Measurements from ENCODE around the gene PAX2.

The PAX2 gene

DNA sequence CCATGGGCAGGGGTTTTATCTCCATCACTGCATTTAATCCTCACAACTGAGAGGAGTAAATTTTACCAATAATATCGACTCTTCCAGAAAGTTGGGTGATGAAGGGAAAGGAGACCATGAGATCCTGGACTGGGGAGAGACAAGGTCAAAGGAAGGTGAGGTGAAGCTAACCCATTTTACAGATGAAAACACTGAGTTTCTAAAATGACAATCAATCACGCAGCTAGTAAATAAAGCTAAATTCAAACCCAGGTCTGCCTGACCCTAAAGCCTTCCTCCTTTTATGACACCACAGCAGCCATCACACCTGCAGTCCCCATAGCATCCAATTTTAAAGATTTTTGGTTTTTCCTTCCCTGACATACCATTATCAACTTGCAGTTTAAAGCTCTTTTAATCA is 103.4 kb downstream of the PAX2 start:
- no peaks in the 10 kb centered on the region; the same call in 1 of the 2 replicates for H3K27me3 ChIP-seq (ENCODE audit: control insufficient read depth, insufficient read depth, low read length)
- no peak for DNase-seq (ENCODE audit: low read depth, low spot score)
- no peaks in the 10 kb centered on the region for H3K9me3 ChIP-seq (ENCODE audit: control insufficient read depth, insufficient read depth, low read length)
- no peaks in the 10 kb centered on the region for H3K36me3 ChIP-seq (ENCODE audit: control insufficient read depth, insufficient read depth, low read length)
- H3K4me3 ChIP-seq (ENCODE audit: low read length), result no peak overlapping the region
- H3K4me1 ChIP-seq (ENCODE audit: control insufficient read depth, insufficient read depth, low read length), result no peaks in the 10 kb centered on the region
- WGBS (ENCODE audit: insufficient coverage, insufficient read length), result no CpG with 5 or more reads among the region's 2 CpGs
- no peak overlapping the region for H3K27ac ChIP-seq (ENCODE audit: low read length)

DNA sequence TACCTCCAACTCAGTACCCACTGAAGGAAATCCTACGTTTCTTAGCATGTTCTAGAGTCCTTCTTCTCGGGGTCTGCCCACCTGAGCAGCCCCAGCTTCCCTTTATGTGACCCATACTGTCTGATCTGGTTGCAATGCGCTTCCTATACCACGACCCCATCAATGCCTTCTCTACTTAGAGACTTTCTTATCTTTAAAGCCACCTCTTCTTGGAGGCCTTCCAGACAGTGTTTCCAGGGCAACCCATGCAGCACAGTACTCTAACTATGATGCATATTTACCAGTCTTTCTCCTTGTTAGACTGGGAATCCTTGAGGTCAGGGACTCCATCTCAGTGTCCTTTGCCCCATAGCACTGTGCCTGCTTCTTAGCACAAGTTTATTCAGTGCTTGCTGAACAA is 112.9 kb downstream of the PAX2 start:
- no CpG with 5 or more reads among the region's 4 CpGs for WGBS (ENCODE audit: insufficient coverage, insufficient read length)

DNA sequence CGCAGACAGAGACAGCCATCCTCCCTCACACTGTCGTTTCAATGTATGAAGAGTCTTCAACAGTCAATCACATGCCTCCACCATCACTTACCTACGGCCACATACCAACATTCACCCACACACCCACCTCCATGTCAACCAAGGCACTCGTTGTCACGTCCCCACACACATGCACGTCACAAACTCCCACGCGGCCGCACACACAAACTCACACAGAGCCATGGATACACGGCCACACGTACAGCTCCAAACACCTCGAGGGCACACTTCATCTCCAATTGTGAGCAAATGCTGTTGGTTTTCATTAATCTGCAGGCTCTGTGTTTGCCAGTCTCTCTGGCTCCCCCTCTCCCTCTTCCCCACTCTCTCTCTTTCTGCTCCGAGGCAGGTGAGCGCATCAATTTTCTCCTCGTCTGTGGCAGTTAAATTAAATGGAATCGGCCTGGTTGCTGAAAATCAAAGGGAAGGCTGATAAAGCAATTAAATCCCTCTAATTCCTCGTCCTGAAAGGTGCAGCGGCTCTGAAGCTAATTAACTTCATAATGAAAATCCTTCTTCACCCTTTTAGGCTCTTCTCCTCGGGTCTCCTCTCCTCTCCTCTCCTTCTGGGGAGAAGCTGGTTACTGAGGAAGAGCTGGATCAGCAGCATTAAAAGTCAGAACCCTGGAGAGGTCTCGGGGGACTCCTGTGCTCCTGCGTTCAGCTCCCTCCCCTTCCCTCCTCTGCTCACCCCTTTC is 113.5 kb downstream of the PAX2 start:
- H3K4me3 ChIP-seq (ENCODE audit: low read length), result no peak overlapping the region
- no CpG with 5 or more reads among the region's 21 CpGs for WGBS (ENCODE audit: insufficient coverage, insufficient read length)
- H3K36me3 ChIP-seq (ENCODE audit: control insufficient read depth, insufficient read depth, low read length), result no peaks in the 10 kb centered on the region
- H3K4me1 ChIP-seq (ENCODE audit: control insufficient read depth, insufficient read depth, low read length), result no peaks in the 10 kb centered on the region
- no peaks in the 10 kb centered on the region for H3K9me3 ChIP-seq (ENCODE audit: control insufficient read depth, insufficient read depth, low read length)
- H3K27me3 ChIP-seq (ENCODE audit: control insufficient read depth, insufficient read depth, low read length), result no peaks in the 10 kb centered on the region
- DNase-seq (ENCODE audit: low read depth, low spot score), result no peak
- H3K27ac ChIP-seq (ENCODE audit: low read length), result no peak overlapping the region

More for the DNA sequence above, 112.9 kb downstream of the PAX2 start:
- no peak overlapping the region for H3K27ac ChIP-seq (ENCODE audit: low read length)
- no peaks in the 10 kb centered on the region for H3K9me3 ChIP-seq (ENCODE audit: control insufficient read depth, insufficient read depth, low read length)
- no peaks in the 10 kb centered on the region for H3K4me1 ChIP-seq (ENCODE audit: control insufficient read depth, insufficient read depth, low read length)
- no peak for DNase-seq (ENCODE audit: low read depth, low spot score)
- no peaks in the 10 kb centered on the region for H3K27me3 ChIP-seq (ENCODE audit: control insufficient read depth, insufficient read depth, low read length)
- H3K4me3 ChIP-seq (ENCODE audit: low read length), result no peak overlapping the region
- no peaks in the 10 kb centered on the region for H3K36me3 ChIP-seq (ENCODE audit: control insufficient read depth, insufficient read depth, low read length)

DNA sequence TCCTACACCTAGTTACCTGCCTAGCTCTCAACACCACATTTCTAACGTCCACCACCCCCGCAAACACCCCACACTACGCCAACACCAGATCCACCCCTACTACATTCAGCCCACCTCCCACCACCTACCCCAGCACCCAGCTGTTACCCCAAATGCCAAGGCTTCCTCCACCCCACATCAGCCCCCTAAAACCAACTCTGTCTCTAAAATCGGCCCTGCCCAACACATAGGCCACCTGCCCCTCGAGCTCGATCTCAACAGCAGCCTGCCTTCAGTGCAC is 114.0 kb downstream of the PAX2 start:
- no peak overlapping the region for H3K4me3 ChIP-seq (ENCODE audit: low read length)
- no peak overlapping the region for H3K27ac ChIP-seq (ENCODE audit: low read length)
- H3K27me3 ChIP-seq (ENCODE audit: control insufficient read depth, insufficient read depth, low read length), result no peaks in the 10 kb centered on the region
- no peak for DNase-seq (ENCODE audit: low read depth, low spot score)
- H3K9me3 ChIP-seq (ENCODE audit: control insufficient read depth, insufficient read depth, low read length), result no peaks in the 10 kb centered on the region
- 100% methylated on average over 3 of the region's 6 CpGs for WGBS (ENCODE audit: insufficient coverage, insufficient read length)
- H3K4me1 ChIP-seq (ENCODE audit: control insufficient read depth, insufficient read depth, low read length), result no peaks in the 10 kb centered on the region
- no peaks in the 10 kb centered on the region for H3K36me3 ChIP-seq (ENCODE audit: control insufficient read depth, insufficient read depth, low read length)

DNA sequence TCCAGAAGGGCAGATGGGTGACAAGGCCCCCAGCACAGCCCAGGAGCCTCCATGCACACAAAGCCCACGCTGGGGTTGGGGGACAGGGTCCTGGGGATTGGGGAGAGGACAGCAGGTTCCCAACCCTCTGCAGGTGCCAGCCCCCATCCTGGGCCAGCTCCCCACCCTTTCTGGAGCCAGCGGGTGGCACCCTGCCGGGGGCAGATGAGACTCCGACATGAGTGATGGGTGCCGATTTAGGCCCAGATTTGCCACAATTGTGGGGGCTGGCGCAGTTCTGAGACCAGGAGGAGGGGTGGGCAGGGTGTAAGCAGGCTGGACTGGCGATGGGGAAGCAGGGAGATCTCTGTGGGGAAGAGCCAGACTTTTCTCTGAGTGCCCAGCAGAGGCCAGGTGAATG is 118.1 kb downstream of the PAX2 start:
- peaks cover 10% of the 10 kb centered on the region; the same call in 1 of the 2 replicates for H3K27me3 ChIP-seq (ENCODE audit: control insufficient read depth, insufficient read depth, low read length)
- H3K4me1 ChIP-seq (ENCODE audit: control insufficient read depth, insufficient read depth, low read length), result no peaks in the 10 kb centered on the region
- no peak for DNase-seq (ENCODE audit: low read depth, low spot score)
- H3K36me3 ChIP-seq (ENCODE audit: control insufficient read depth, insufficient read depth, low read length), result no peaks in the 10 kb centered on the region
- no peaks in the 10 kb centered on the region for H3K9me3 ChIP-seq (ENCODE audit: control insufficient read depth, insufficient read depth, low read length)
- H3K27ac ChIP-seq (ENCODE audit: low read length), result no peak overlapping the region
- WGBS (ENCODE audit: insufficient coverage, insufficient read length), result no CpG with 5 or more reads among the region's 7 CpGs
- no peak overlapping the region for H3K4me3 ChIP-seq (ENCODE audit: low read length)

- Histone ChIP-seq H3K9me3 (ENCODE audit: control insufficient read depth, insufficient read depth, low read length) (no peaks in the 10 kb centered on the region), H3K4me3 (ENCODE audit: low read length) (no peak overlapping the region), H3K27me3 (ENCODE audit: control insufficient read depth, insufficient read depth, low read length) (peaks cover 10% of the 10 kb centered on the region; the same call in 1 of the 2 replicates), H3K27ac (ENCODE audit: low read length) (no peak overlapping the region), H3K4me1 (ENCODE audit: control insufficient read depth, insufficient read depth, low read length) (no peaks in the 10 kb centered on the region), H3K36me3 (ENCODE audit: control insufficient read depth, insufficient read depth, low read length) (no peaks in the 10 kb centered on the region)
- DNase-seq (ENCODE audit: low read depth, low spot score), result no peak
- WGBS (ENCODE audit: insufficient coverage, insufficient read length), result no CpG with 5 or more reads among the region's 24 CpGs
Observed at GRCh38 chr10:100864036-100864885, 118.9 kb downstream of the PAX2 start.

- DNase-seq (ENCODE audit: low read depth, low spot score), result no peak
- WGBS (ENCODE audit: insufficient coverage, insufficient read length), result no CpG with 5 or more reads among the region's 4 CpGs
- Histone ChIP-seq H3K27ac (ENCODE audit: low read length) (no peak overlapping the region), H3K9me3 (ENCODE audit: control insufficient read depth, insufficient read depth, low read length) (no peaks in the 10 kb centered on the region), H3K36me3 (ENCODE audit: control insufficient read depth, insufficient read depth, low read length) (no peaks in the 10 kb centered on the region), H3K4me1 (ENCODE audit: control insufficient read depth, insufficient read depth, low read length) (no peaks in the 10 kb centered on the region), H3K4me3 (ENCODE audit: low read length) (no peak overlapping the region), H3K27me3 (ENCODE audit: control insufficient read depth, insufficient read depth, low read length) (peaks cover 10% of the 10 kb centered on the region; the same call in 1 of the 2 replicates)
Observed at GRCh38 chr10:100864978-100865377, 119.6 kb downstream of the PAX2 start.

GRCh38 chr10:100866010-100866409 is 120.6 kb downstream of the PAX2 start:
- Histone ChIP-seq H3K27me3 (ENCODE audit: control insufficient read depth, insufficient read depth, low read length) (peaks cover 10% of the 10 kb centered on the region; the same call in 1 of the 2 replicates), H3K4me1 (ENCODE audit: control insufficient read depth, insufficient read depth, low read length) (no peaks in the 10 kb centered on the region), H3K27ac (ENCODE audit: low read length) (no peak overlapping the region), H3K36me3 (ENCODE audit: control insufficient read depth, insufficient read depth, low read length) (no peaks in the 10 kb centered on the region), H3K4me3 (ENCODE audit: low read length) (no peak overlapping the region), H3K9me3 (ENCODE audit: control insufficient read depth, insufficient read depth, low read length) (no peaks in the 10 kb centered on the region)
- WGBS (ENCODE audit: insufficient coverage, insufficient read length), result no CpG with 5 or more reads among the region's 7 CpGs
- DNase-seq (ENCODE audit: low read depth, low spot score), result no peak

DNA sequence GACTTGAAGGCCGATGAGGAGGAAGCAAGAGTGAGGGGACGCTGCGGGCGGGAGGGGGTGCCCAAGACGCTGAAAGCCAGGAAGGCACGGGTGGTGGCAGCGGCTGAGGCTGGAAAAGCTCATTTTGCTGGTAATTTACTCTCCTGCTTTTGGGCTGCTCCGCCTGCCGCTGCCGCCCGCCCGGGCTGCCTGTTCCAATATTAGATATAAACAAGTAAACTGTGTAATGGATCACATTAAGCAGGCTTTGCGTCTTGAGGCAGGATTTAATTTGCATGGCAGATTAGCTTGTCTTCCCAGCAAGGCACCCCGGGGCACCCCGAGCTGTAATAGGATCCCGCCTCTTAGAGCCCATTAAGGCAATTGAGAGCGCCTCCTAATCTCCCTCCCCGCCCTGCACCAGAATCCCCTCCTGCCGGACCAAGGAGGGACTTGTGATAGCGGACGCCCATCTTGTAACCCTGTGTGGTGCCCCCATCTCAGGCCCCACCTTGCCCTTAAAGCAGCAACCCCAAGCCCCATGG is 121.3 kb downstream of the PAX2 start:
- peak; percentile 31 for DNase-seq (ENCODE audit: low read depth, low spot score)
- peaks cover 10% of the 10 kb centered on the region; the same call in 1 of the 2 replicates for H3K27me3 ChIP-seq (ENCODE audit: control insufficient read depth, insufficient read depth, low read length)
- no peaks in the 10 kb centered on the region for H3K4me1 ChIP-seq (ENCODE audit: control insufficient read depth, insufficient read depth, low read length)
- no CpG with 5 or more reads among the region's 21 CpGs for WGBS (ENCODE audit: insufficient coverage, insufficient read length)
- no peaks in the 10 kb centered on the region for H3K9me3 ChIP-seq (ENCODE audit: control insufficient read depth, insufficient read depth, low read length)
- no peaks in the 10 kb centered on the region for H3K36me3 ChIP-seq (ENCODE audit: control insufficient read depth, insufficient read depth, low read length)
- peak overlapping the region; percentile 5; the same call in 1 of the 2 replicates for H3K4me3 ChIP-seq (ENCODE audit: low read length)
- H3K27ac ChIP-seq (ENCODE audit: low read length), result no peak overlapping the region

- no CpG with 5 or more reads among the region's 8 CpGs for WGBS (ENCODE audit: insufficient coverage, insufficient read length)
- peaks cover 10% of the 10 kb centered on the region; the same call in 1 of the 2 replicates for H3K27me3 ChIP-seq (ENCODE audit: control insufficient read depth, insufficient read depth, low read length)
- H3K27ac ChIP-seq (ENCODE audit: low read length), result no peak overlapping the region
- no peaks in the 10 kb centered on the region for H3K4me1 ChIP-seq (ENCODE audit: control insufficient read depth, insufficient read depth, low read length)
- no peaks in the 10 kb centered on the region for H3K36me3 ChIP-seq (ENCODE audit: control insufficient read depth, insufficient read depth, low read length)
- H3K4me3 ChIP-seq (ENCODE audit: low read length), result no peak overlapping the region
- DNase-seq (ENCODE audit: low read depth, low spot score), result no peak
- H3K9me3 ChIP-seq (ENCODE audit: control insufficient read depth, insufficient read depth, low read length), result no peaks in the 10 kb centered on the region
Observed at GRCh38 chr10:100867261-100867963, 122.0 kb downstream of the PAX2 start.

All from iPS DF 6.9 (cell line).